ENCODE data around the gene CD96. TPM values are rescaled to one million over a fixed set of nuclear protein-coding genes. Genes with fewer than 3 reads are reported as not detected.

Gene CD96
- total and polyA plus RNA-seq, 7 experiments from 2014 or later: 142 to 309 (median 205) TPM

DNA sequence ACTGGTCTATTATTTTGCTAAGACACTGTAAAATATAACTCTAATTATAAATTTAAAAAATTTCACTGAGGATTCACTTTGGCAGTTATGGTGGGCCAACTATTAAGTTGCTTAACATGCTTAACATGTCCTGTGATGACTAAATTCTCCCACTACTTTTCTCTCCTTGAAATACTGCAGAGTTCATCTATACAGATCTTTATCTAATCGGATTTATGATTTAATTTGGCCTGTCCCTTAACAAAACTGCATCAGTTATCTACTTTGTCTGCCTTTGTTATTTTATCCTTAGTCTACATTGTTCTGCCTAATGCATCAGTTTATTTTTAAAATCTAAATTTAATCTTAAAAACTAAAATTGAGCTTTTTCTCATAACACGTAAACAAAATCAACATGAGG, 26.4 kb downstream of the CD96 start:
- peak overlapping the region in 1 of 9 donors; percentile 70 for H3K27ac Mint-ChIP-seq

DNA sequence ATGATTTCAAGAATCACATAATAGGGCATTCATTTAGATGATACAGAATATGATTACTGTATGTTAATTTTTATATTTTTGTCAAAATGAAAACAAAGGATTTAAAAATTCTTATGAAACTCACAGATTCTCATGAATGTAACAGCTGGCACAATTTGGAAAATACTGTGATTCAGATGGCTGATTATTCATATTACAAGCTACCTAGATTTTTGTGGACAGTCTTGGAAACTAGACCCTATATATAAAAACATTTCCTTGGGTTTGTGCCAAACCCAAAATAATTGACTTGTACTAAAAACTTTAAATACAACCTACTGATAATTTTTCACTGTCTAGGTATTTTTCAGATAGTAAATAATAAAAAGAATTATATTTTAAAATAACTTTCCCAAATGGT, 26.9 kb downstream of the CD96 start:
- H3K4me3 ChIP-seq (ENCODE audit: low read length): no peak overlapping the region
- intact Hi-C loops (cut with micrococcal nuclease): no loop called here
- peaks cover 0 to 25% of the 10 kb centered on the region in 2 donors for H3K4me1 ChIP-seq (ENCODE audit: control insufficient read depth in 2 of 2, insufficient read depth in 2 of 2, low read length in 2 of 2)
- no peak overlapping the region for H3K27ac ChIP-seq (ENCODE audit: low read depth, low read length)
- ATAC-seq (no peak), DNase-seq (no peak)
- Mint-ChIP-seq H3K27ac (no peak overlapping the region), H3K9me3 (peaks cover 0 to 2% (median 0%) of the 10 kb centered on the region in 11 donors), H3K36me3 (peaks cover 6 to 66% (median 34%) of the 10 kb centered on the region in 5 donors), H3K4me1 (peaks cover 36 to 79% (median 73%) of the 10 kb centered on the region in 7 donors), H3K27me3 (no peaks in the 10 kb centered on the region), H3K4me3 (no peak overlapping the region)
- H3K9me3 ChIP-seq (ENCODE audit: control insufficient read depth in 2 of 3, low read length in 3 of 3): no peaks in the 10 kb centered on the region
- no peaks in the 10 kb centered on the region for H3K27me3 ChIP-seq (ENCODE audit: control insufficient read depth in 2 of 2, insufficient read depth in 2 of 2, low read length in 2 of 2)
- ChIA-PET CTCF (interaction anchor here (1.0 kb wide), 1 partner anchor 9 kb away, joined by 3 read pairs; no protein-coding TSS in a partner anchor), POLR2A (no interaction called here)
- H3K36me3 ChIP-seq (ENCODE audit: control insufficient read depth in 2 of 3, insufficient read depth in 3 of 3, low read length in 3 of 3): peaks cover 0 to 35% (median 0%) of the 10 kb centered on the region in 3 experiments

More for the DNA sequence above, 26.4 kb downstream of the CD96 start:
- ChIA-PET POLR2A (no interaction called here), CTCF (no interaction called here)
- peaks cover 37 to 79% (median 75%) of the 10 kb centered on the region in 7 donors for H3K4me1 Mint-ChIP-seq
- no peak for DNase-seq
- no peaks in the 10 kb centered on the region for H3K27me3 Mint-ChIP-seq
- H3K4me3 Mint-ChIP-seq: no peak overlapping the region
- Histone ChIP-seq H3K27me3 (ENCODE audit: control insufficient read depth in 2 of 2, insufficient read depth in 2 of 2, low read length in 2 of 2) (no peaks in the 10 kb centered on the region), H3K4me1 (ENCODE audit: control insufficient read depth in 2 of 2, insufficient read depth in 2 of 2, low read length in 2 of 2) (peaks cover 0 to 25% of the 10 kb centered on the region in 2 donors), H3K9me3 (ENCODE audit: control insufficient read depth in 2 of 3, low read length in 3 of 3) (no peaks in the 10 kb centered on the region), H3K36me3 (ENCODE audit: control insufficient read depth in 2 of 3, insufficient read depth in 3 of 3, low read length in 3 of 3) (peaks cover 0 to 33% (median 0%) of the 10 kb centered on the region in 3 experiments), H3K4me3 (ENCODE audit: low read length) (no peak overlapping the region), H3K27ac (ENCODE audit: low read depth, low read length) (no peak overlapping the region)
- H3K36me3 Mint-ChIP-seq: peaks cover 6 to 62% (median 30%) of the 10 kb centered on the region in 5 donors
- intact Hi-C loops (cut with micrococcal nuclease): no loop called here
- H3K9me3 Mint-ChIP-seq: peaks cover 0 to 2% (median 0%) of the 10 kb centered on the region in 11 donors
- no peak for ATAC-seq

DNA sequence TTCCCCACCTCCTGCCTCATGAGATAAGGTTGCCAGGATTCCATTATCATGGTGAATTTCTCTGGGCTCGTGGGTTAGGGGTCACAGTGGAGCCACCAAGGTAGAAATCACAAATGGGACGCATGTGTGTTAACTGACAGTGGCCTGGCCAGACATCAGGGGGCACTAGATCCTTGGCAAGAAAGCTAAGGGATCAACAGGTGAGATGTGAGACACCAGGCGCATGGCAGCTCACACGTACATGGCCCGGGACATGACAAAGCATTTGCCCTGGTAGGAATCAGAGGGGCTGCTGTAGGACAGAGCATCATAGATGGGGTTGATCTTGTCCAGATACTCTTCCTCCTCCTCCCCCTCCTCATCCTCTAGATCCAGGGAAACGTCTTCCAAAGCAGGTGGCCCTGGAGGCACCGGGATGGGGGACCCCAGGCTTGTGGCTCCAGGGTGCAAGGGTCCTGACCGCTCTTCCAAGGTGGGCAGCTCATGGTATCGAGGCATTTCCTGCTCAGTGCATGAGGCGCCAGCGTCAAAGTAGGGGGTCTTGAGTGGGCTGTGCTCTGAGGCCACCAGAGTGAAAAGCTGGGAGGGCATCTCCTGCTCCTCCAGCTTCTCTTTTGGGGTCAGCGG, 28.5 kb downstream of the CD96 start:
- Mint-ChIP-seq H3K4me3 (no peak overlapping the region), H3K4me1 (peaks cover 26 to 71% (median 66%) of the 10 kb centered on the region in 7 donors), H3K27ac (peak overlapping the region in 3 of 9 donors; percentile 9 to 30 (median 21)), H3K36me3 (peaks cover 6 to 66% (median 35%) of the 10 kb centered on the region in 5 donors), H3K27me3 (no peaks in the 10 kb centered on the region), H3K9me3 (peaks cover 0 to 2% (median 0%) of the 10 kb centered on the region in 11 donors)
- Histone ChIP-seq H3K9me3 (ENCODE audit: control insufficient read depth in 2 of 3, low read length in 3 of 3) (no peaks in the 10 kb centered on the region), H3K27me3 (ENCODE audit: control insufficient read depth in 2 of 2, insufficient read depth in 2 of 2, low read length in 2 of 2) (no peaks in the 10 kb centered on the region), H3K36me3 (ENCODE audit: control insufficient read depth in 2 of 3, insufficient read depth in 3 of 3, low read length in 3 of 3) (peaks cover 0 to 37% (median 0%) of the 10 kb centered on the region in 3 experiments), H3K4me3 (ENCODE audit: low read length) (no peak overlapping the region), H3K27ac (ENCODE audit: low read depth, low read length) (no peak overlapping the region), H3K4me1 (ENCODE audit: control insufficient read depth in 2 of 2, insufficient read depth in 2 of 2, low read length in 2 of 2) (peaks cover 0 to 25% of the 10 kb centered on the region in 2 donors)
- DNase-seq: no peak
- intact Hi-C loops (cut with micrococcal nuclease): no loop called here
- ChIA-PET POLR2A (interaction anchor here (1.0 kb wide), 1 partner anchor 40 kb away, joined by 3 read pairs; no protein-coding TSS in a partner anchor), CTCF (interaction anchor here (1.1 kb wide), 1 partner anchor 45 kb away, joined by 3 read pairs; no protein-coding TSS in a partner anchor)
- no peak for ATAC-seq

DNA sequence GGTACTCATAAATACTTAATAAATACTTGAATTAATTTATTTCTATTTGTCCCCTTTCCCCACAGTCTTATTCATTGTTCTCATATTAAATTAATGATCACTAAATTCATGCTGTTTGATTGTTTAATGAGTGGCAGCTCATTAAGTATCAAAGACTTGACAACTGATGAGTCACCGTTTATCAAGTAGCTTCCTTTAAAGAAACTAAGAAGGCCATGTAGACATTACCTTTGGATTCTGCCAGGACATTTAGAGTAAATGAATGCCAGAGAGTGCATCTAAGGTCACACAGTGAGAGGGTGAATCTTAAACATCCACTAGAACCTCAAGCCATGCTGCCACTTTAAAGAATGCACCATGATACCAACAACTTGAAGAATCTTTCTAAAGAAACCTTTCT, 29.3 kb downstream of the CD96 start:
- DNase-seq (no peak), ATAC-seq (no peak)
- Histone ChIP-seq H3K4me1 (ENCODE audit: control insufficient read depth in 2 of 2, insufficient read depth in 2 of 2, low read length in 2 of 2) (peaks cover 0 to 21% of the 10 kb centered on the region in 2 donors), H3K36me3 (ENCODE audit: control insufficient read depth in 2 of 3, insufficient read depth in 3 of 3, low read length in 3 of 3) (peaks cover 0 to 37% (median 0%) of the 10 kb centered on the region in 3 experiments), H3K9me3 (ENCODE audit: control insufficient read depth in 2 of 3, low read length in 3 of 3) (no peaks in the 10 kb centered on the region), H3K4me3 (ENCODE audit: low read length) (no peak overlapping the region), H3K27ac (ENCODE audit: low read depth, low read length) (no peak overlapping the region), H3K27me3 (ENCODE audit: control insufficient read depth in 2 of 2, insufficient read depth in 2 of 2, low read length in 2 of 2) (no peaks in the 10 kb centered on the region)
- intact Hi-C loops (cut with micrococcal nuclease): no loop called here
- H3K36me3 Mint-ChIP-seq: peaks cover 6 to 66% (median 39%) of the 10 kb centered on the region in 5 donors
- peak overlapping the region in 2 of 9 donors; percentile 33 to 74 for H3K27ac Mint-ChIP-seq
- no peaks in the 10 kb centered on the region for H3K27me3 Mint-ChIP-seq
- H3K4me1 Mint-ChIP-seq: peaks cover 25 to 72% (median 67%) of the 10 kb centered on the region in 7 donors
- ChIA-PET POLR2A (interaction anchor here (1.0 kb wide), 1 partner anchor 39 kb away, joined by 3 read pairs; no protein-coding TSS in a partner anchor), CTCF (interaction anchor here (1.1 kb wide), 1 partner anchor 44 kb away, joined by 3 read pairs; no protein-coding TSS in a partner anchor)
- H3K4me3 Mint-ChIP-seq: no peak overlapping the region
- peaks cover 0 to 2% (median 0%) of the 10 kb centered on the region in 11 donors for H3K9me3 Mint-ChIP-seq

DNA sequence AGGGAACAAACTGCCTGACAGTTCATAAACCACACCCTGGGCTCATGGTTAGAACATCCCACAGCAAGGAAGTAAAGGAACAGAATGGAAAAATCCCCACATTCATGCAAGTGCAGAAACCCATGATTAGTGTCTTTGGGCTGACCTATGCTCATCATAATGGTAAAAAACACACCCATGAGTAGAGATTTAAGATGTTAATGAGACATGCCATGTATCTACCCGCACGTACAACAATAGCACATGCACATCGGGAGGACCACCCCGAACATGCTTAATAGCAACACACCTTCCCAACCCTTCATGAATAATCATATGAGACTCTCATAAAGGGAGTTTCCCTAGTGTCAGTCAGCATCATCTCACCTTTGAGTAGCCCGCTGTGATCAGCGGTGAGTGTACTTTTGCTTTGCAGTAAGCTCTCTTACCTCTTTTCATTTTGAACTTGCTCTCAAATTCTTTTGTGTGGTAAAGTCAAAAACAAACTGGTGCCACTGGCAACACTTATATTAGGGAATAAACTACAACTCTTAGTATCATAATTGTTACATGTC, 30.0 kb downstream of the CD96 start:
- Histone ChIP-seq H3K27me3 (ENCODE audit: control insufficient read depth in 2 of 2, insufficient read depth in 2 of 2, low read length in 2 of 2) (no peaks in the 10 kb centered on the region), H3K9me3 (ENCODE audit: control insufficient read depth in 2 of 3, low read length in 3 of 3) (no peaks in the 10 kb centered on the region), H3K4me1 (ENCODE audit: control insufficient read depth in 2 of 2, insufficient read depth in 2 of 2, low read length in 2 of 2) (peaks cover 0 to 14% of the 10 kb centered on the region in 2 donors), H3K4me3 (ENCODE audit: low read length) (no peak overlapping the region), H3K36me3 (ENCODE audit: control insufficient read depth in 2 of 3, insufficient read depth in 3 of 3, low read length in 3 of 3) (peaks cover 0 to 40% (median 0%) of the 10 kb centered on the region in 3 experiments), H3K27ac (ENCODE audit: low read depth, low read length) (no peak overlapping the region)
- Mint-ChIP-seq H3K36me3 (peaks cover 6 to 68% (median 42%) of the 10 kb centered on the region in 5 donors), H3K4me3 (peak overlapping the region in 3 of 10 donors; percentile 4 to 16 (median 7)), H3K27me3 (no peaks in the 10 kb centered on the region), H3K9me3 (peaks cover 0 to 2% (median 0%) of the 10 kb centered on the region in 11 donors), H3K4me1 (peaks cover 23 to 72% (median 67%) of the 10 kb centered on the region in 7 donors), H3K27ac (peak overlapping the region in 7 of 9 donors; percentile 19 to 81 (median 48))
- ChIA-PET CTCF (no interaction called here), POLR2A (interaction anchor here (1.0 kb wide), 1 partner anchor 38 kb away, joined by 3 read pairs; no protein-coding TSS in a partner anchor)
- peak; percentile 65 for ATAC-seq
- intact Hi-C loops (cut with micrococcal nuclease): loop anchor here in 1 of 2 donors (2.0 kb wide), 1 partner anchor 19 kb away; no protein-coding TSS in a partner anchor
- no peak for DNase-seq

DNA sequence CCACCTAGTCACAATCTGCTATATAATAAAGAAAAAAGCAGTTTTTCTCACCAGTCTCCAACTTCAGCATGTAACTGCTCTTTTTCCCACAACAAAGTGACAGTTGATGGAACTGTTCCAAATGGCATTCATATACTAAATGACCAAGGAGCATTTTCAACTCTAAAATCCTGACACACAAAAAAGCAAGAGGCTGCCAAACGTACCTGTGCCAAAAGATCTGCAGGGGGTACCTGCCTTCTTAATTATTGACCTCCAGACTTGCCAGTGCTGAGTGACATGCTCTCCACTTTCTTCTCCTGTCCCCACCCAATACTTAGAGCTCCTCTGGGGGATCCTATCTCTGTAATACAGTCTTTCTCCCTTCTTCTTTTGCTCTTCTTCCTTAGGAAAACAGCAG, 35.1 kb downstream of the CD96 start:
- no peak overlapping the region for H3K4me3 Mint-ChIP-seq
- ATAC-seq (no peak), DNase-seq (no peak)
- H3K4me1 Mint-ChIP-seq: peaks cover 18 to 70% (median 69%) of the 10 kb centered on the region in 7 donors
- POLR2A ChIA-PET: interaction anchor here (0.7 kb wide), 1 partner anchor 26 kb away, joined by 4 read pairs; no protein-coding TSS in a partner anchor
- intact Hi-C loops (cut with micrococcal nuclease): loop anchor here (1.0 to 5.0 kb wide), 5 partner anchors 34 to 390 kb away; partner anchors contain the start of gene CD96 (in 2 of the 2)
- H3K36me3 ChIP-seq (ENCODE audit: control insufficient read depth in 2 of 3, insufficient read depth in 3 of 3, low read length in 3 of 3): peaks cover 0 to 44% (median 8%) of the 10 kb centered on the region in 3 experiments
- no peaks in the 10 kb centered on the region for H3K27me3 Mint-ChIP-seq
- H3K4me3 ChIP-seq (ENCODE audit: low read length): no peak overlapping the region
- H3K27ac ChIP-seq (ENCODE audit: low read depth, low read length): no peak overlapping the region
- no peaks in the 10 kb centered on the region for H3K27me3 ChIP-seq (ENCODE audit: control insufficient read depth in 2 of 2, insufficient read depth in 2 of 2, low read length in 2 of 2)
- CTCF ChIA-PET: interaction anchor here (1.0 to 1.7 kb wide), 3 partner anchors 8 to 115 kb away, joined by 3 to 11 read pairs (median 3); no protein-coding TSS in a partner anchor
- H3K9me3 Mint-ChIP-seq: no peaks in the 10 kb centered on the region
- no peaks in the 10 kb centered on the region for H3K9me3 ChIP-seq (ENCODE audit: control insufficient read depth in 2 of 3, low read length in 3 of 3)
- H3K27ac Mint-ChIP-seq: peak overlapping the region in 7 of 9 donors; percentile 5 to 76 (median 47)
- H3K36me3 Mint-ChIP-seq: peaks cover 17 to 71% (median 54%) of the 10 kb centered on the region in 5 donors
- H3K4me1 ChIP-seq (ENCODE audit: control insufficient read depth in 2 of 2, insufficient read depth in 2 of 2, low read length in 2 of 2): no peaks in the 10 kb centered on the region

Measured in naive thymus-derived CD4-positive, alpha-beta T cell (primary cell).